ENCODE measurements around the gene ETV6. TPM values are rescaled to one million over a fixed set of nuclear protein-coding genes. Genes with fewer than 3 reads are reported as not detected.

The ETV6 gene
- polyA plus RNA-seq, 1 donor (not counting 4 experiments of a cell fraction or from before 2014, with no cell fraction given): 5.3 TPM

GRCh38 chr12:11824736-11825135, 175.3 kb downstream of the ETV6 start:
- Histone ChIP-seq H2AFZ (ENCODE audit: control insufficient read depth, low read length) (no peak overlapping the region), H3K9me3 (ENCODE audit: control insufficient read depth, low read depth, low read length) (no peaks in the 10 kb centered on the region), H4K20me1 (ENCODE audit: control insufficient read depth, extremely low read depth, insufficient read depth, low read length) (no peaks in the 10 kb centered on the region), H3K27me3 (ENCODE audit: control insufficient read depth, extremely low read depth, insufficient read depth, low read length) (no peaks in the 10 kb centered on the region), H3K4me3 (ENCODE audit: control insufficient read depth in 2 of 3, extremely low read depth in 1 of 3, insufficient read depth in 2 of 3, low read depth in 1 of 3, low read length in 3 of 3) (no peak overlapping the region), H3K4me1 (ENCODE audit: control insufficient read depth, extremely low read depth, insufficient read depth, low read length) (peaks cover 13% of the 10 kb centered on the region), H3K36me3 (ENCODE audit: control insufficient read depth in 2 of 2, extremely low read depth in 1 of 2, insufficient read depth in 2 of 2, low read length in 2 of 2) (peaks cover 0 to 5% of the 10 kb centered on the region in 2 experiments), H3K79me2 (ENCODE audit: control insufficient read depth, insufficient read depth, low read length) (no peaks in the 10 kb centered on the region), H3K27ac (ENCODE audit: control insufficient read depth, insufficient read depth, low read length) (no peak overlapping the region), H3K9me1 (ENCODE audit: control insufficient read depth, extremely low read depth, insufficient read depth, low read length) (no peaks in the 10 kb centered on the region), H3K9ac (ENCODE audit: control insufficient read depth, extremely low read depth, insufficient read depth, low read length) (no peak overlapping the region), H3K4me2 (ENCODE audit: control insufficient read depth, extremely low read depth, insufficient read depth, low read depth, low read length) (no peak overlapping the region)
- TF ChIP-seq CTCF (optimal IDR thresholded peaks at IDR 0.05 in 1 of 3, IDR thresholded peaks at IDR 0.05 in 1 of 3, conservative IDR thresholded peaks at IDR 0.05 in 1 of 3; ENCODE audit: extremely low read depth in 1 of 3, insufficient read depth in 2 of 3, low read length in 3 of 3): no peak
- TF ChIP-seq EZH2 (IDR thresholded peaks at IDR 0.05; ENCODE audit: low read length): no peak
- no peak for DNase-seq (ENCODE audit: low read depth, low spot score)
- no peak for FAIRE-seq
- dilution Hi-C loops (cut with MboI; ENCODE audit: extremely low pct_ligation_motif_present, low sequenced_read_pairs): no loop called here

GRCh38 chr12:11825278-11825677, 175.8 kb downstream of the ETV6 start:
- Histone ChIP-seq H2AFZ (ENCODE audit: control insufficient read depth, low read length) (no peak overlapping the region), H3K9ac (ENCODE audit: control insufficient read depth, extremely low read depth, insufficient read depth, low read length) (no peak overlapping the region), H3K4me1 (ENCODE audit: control insufficient read depth, extremely low read depth, insufficient read depth, low read length) (peaks cover 17% of the 10 kb centered on the region), H4K20me1 (ENCODE audit: control insufficient read depth, extremely low read depth, insufficient read depth, low read length) (no peaks in the 10 kb centered on the region), H3K4me3 (ENCODE audit: control insufficient read depth in 2 of 3, extremely low read depth in 1 of 3, insufficient read depth in 2 of 3, low read depth in 1 of 3, low read length in 3 of 3) (no peak overlapping the region), H3K4me2 (ENCODE audit: control insufficient read depth, extremely low read depth, insufficient read depth, low read depth, low read length) (no peak overlapping the region), H3K9me3 (ENCODE audit: control insufficient read depth, low read depth, low read length) (no peaks in the 10 kb centered on the region), H3K27ac (ENCODE audit: control insufficient read depth, insufficient read depth, low read length) (no peak overlapping the region), H3K27me3 (ENCODE audit: control insufficient read depth, extremely low read depth, insufficient read depth, low read length) (no peaks in the 10 kb centered on the region), H3K79me2 (ENCODE audit: control insufficient read depth, insufficient read depth, low read length) (no peaks in the 10 kb centered on the region), H3K9me1 (ENCODE audit: control insufficient read depth, extremely low read depth, insufficient read depth, low read length) (no peaks in the 10 kb centered on the region), H3K36me3 (ENCODE audit: control insufficient read depth in 2 of 2, extremely low read depth in 1 of 2, insufficient read depth in 2 of 2, low read length in 2 of 2) (peaks cover 0 to 5% of the 10 kb centered on the region in 2 experiments)
- no peak for DNase-seq (ENCODE audit: low read depth, low spot score)
- TF ChIP-seq CTCF (optimal IDR thresholded peaks at IDR 0.05 in 1 of 3, IDR thresholded peaks at IDR 0.05 in 1 of 3, conservative IDR thresholded peaks at IDR 0.05 in 1 of 3; ENCODE audit: extremely low read depth in 1 of 3, insufficient read depth in 2 of 3, low read length in 3 of 3): no peak
- no peak for TF ChIP-seq EZH2 (IDR thresholded peaks at IDR 0.05; ENCODE audit: low read length)
- dilution Hi-C loops (cut with MboI; ENCODE audit: extremely low pct_ligation_motif_present, low sequenced_read_pairs): no loop called here
- FAIRE-seq: no peak
